K562 (cell line): ENCODE measurements around the gene PLEKHA7. TPM values are rescaled to one million over a fixed set of nuclear protein-coding genes. Genes with fewer than 3 reads are reported as not detected.

Experiments
- COPS2 ChIP-seq: fragments of 450-650 bp; conservative IDR thresholded peaks from 2 replicates; pipeline ENCODE4 v1.6.1; 2016; ENCODE audit warnings: mild to moderate bottlenecking, moderate library complexity
- GTF2F1 ChIP-seq: IDR thresholded peaks from 2 replicates; pipeline ENCODE4 v1.6.1; 2011; ENCODE audit warnings: low read depth, low read length, improper control_type of control experiment
- POLR2H ChIP-seq: IDR thresholded peaks from 2 replicates; pipeline ENCODE4 v1.6.1; 2016; ENCODE audit warnings: missing genetic modification characterization, low read depth, mild to moderate bottlenecking, control low read depth, missing compliant biosample characterization, moderate library complexity
- PPARD ChIP-seq: fragments of 250-450 bp; sonication (Bioruptor Pico); IDR thresholded peaks from 2 replicates; pipeline ENCODE4 v1.8.0; 2022; ENCODE audit warnings: inconsistent platforms, mild to moderate bottlenecking, moderate library complexity
- STAT6 ChIP-seq: sonication (generic); formaldehyde crosslinking; IDR thresholded peaks from 2 replicates; pipeline ENCODE4 v1.8.1; 2023; ENCODE audit warnings: mild to moderate bottlenecking, missing genetic modification reagents
- TEAD2 ChIP-seq: fragments of 450-650 bp; IDR thresholded peaks from 2 replicates; pipeline ENCODE4 v1.6.1; 2016; ENCODE audit warnings: missing genetic modification characterization, control low read depth, missing compliant biosample characterization
- ZBTB33 ChIP-seq: sonication (generic); formaldehyde crosslinking; IDR thresholded peaks from 2 replicates; pipeline ENCODE4 v1.8.1; 2023; ENCODE audit warnings: mild to moderate bottlenecking, missing genetic modification reagents
- ZFPM2 ChIP-seq: fragments of 250-450 bp; sonication (Bioruptor Pico); IDR thresholded peaks from 2 replicates; pipeline ENCODE4 v1.5.1; 2022; ENCODE audit warnings: mild to moderate bottlenecking
- ZSCAN32 ChIP-seq: fragments of 450-650 bp; formaldehyde crosslinking; IDR thresholded peaks from 2 replicates; pipeline ENCODE4 v1.4.0; 2020; ENCODE audit warnings: mild to moderate bottlenecking, moderate library complexity
- polyA plus RNA-seq, 8 experiments: library from polyadenylated mRNA; depleted of rRNA in 4 of 8; stranded (reverse) in 5 of 8; unstranded in 3 of 8; fragments of >200 nt; fragmentation: Nextera tagmentation in 2 of 8; fragmentation: Illumina TruSeq in 1 of 8; extraction: Ambion mirVana in 2 of 8; extraction: Trizol in 1 of 8; gene quantifications; 2 replicates each; pipeline versions ENCODE4 v1.2.1 to v1.2.3, GENCODE V29; 2011 to 2014; ENCODE audit warnings: inconsistent platforms in 1 of 8, missing spikeins in 1 of 8
- total RNA-seq, 7 experiments: library from RNA; depleted of rRNA in 6 of 7; stranded (reverse); fragments of >200 nt in 6 of 7; fragmentation: Illumina TruSeq in 2 of 7; extraction: Trizol in 2 of 7; gene quantifications; 2 replicates each; pipeline versions ENCODE4 v1.2.1 to v1.2.3, GENCODE V29; 2011 to 2021; ENCODE audit warnings: low replicate concordance in 1 of 7
- TF ChIP-seq, protein P1 (sequence below): fragments of 450-650 bp; IDR thresholded peaks from 2 replicates; pipeline ENCODE4 v1.7.0; 2016; ENCODE audit warnings: borderline replicate concordance

PLEKHA7 gene
- total and polyA plus RNA-seq, 9 of the 15 experiments (the other 6 are each of a cell fraction or from before 2014, with no cell fraction given), result 0.06 to 0.77 (median 0.20) TPM; not detected in 1

DNA sequence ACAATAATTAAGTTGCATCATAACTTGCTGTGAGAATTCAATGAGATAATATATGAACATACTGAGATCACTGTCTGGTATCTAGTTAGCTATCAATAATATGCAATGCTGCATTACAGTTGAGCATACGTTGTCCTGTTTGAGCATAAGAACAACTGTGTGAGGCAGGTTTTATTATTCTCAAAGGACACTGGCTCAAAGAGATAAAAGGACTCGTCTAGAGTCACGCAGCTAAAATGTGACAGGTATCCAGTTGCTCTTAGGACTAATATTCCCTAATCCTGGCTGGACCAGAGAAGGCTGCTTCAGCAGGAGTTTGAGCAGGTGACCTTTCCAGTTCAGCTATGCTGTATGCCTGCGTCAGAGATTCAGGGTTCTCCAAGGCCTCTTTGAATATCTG lies 92.5 kb downstream of the PLEKHA7 start (continued):
- TF ChIP-seq TEAD2 (tag) (no peak), COPS2 (no peak), GTF2F1 (no peak), ZSCAN32 (CRISPR knock-in tag) (no peak), ZFPM2 (CRISPR knock-in tag) (no peak), POLR2H (no peak), ZBTB33 (CRISPR knock-in tag) (no peak), PPARD (CRISPR knock-in tag) (no peak), STAT6 (CRISPR knock-in tag) (no peak)
- TF ChIP-seq, protein P1, sequence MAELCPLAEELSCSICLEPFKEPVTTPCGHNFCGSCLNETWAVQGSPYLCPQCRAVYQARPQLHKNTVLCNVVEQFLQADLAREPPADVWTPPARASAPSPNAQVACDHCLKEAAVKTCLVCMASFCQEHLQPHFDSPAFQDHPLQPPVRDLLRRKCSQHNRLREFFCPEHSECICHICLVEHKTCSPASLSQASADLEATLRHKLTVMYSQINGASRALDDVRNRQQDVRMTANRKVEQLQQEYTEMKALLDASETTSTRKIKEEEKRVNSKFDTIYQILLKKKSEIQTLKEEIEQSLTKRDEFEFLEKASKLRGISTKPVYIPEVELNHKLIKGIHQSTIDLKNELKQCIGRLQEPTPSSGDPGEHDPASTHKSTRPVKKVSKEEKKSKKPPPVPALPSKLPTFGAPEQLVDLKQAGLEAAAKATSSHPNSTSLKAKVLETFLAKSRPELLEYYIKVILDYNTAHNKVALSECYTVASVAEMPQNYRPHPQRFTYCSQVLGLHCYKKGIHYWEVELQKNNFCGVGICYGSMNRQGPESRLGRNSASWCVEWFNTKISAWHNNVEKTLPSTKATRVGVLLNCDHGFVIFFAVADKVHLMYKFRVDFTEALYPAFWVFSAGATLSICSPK, result no peak
